BE2C (cell line): ENCODE data around the gene LRFN4.

Experiments
- DNase-seq: peaks from one replicate; pipeline ENCODE4 v3.0.0-alpha.2; 2020
- H3K27me3 ChIP-seq: fragments of 250-450 bp; sonication (Bioruptor Pico); 2 replicates; pipeline ENCODE4 v1.5.1; 2020; ENCODE audit warnings: mild to moderate bottlenecking
- H3K36me3 ChIP-seq: fragments of 250-450 bp; sonication (Bioruptor Pico); 2 replicates; pipeline ENCODE4 v1.5.1; 2020; ENCODE audit warnings: mild to moderate bottlenecking
- H3K4me1 ChIP-seq: fragments of 250-450 bp; sonication (Bioruptor Pico); 2 replicates; pipeline ENCODE4 v1.5.1; 2020
- H3K4me3 ChIP-seq: 2 replicates; pipeline ENCODE4 v1.5.1; 2011; ENCODE audit warnings: low read depth, low read length
- H3K9me3 ChIP-seq: fragments of 250-450 bp; sonication (Bioruptor Pico); 2 replicates; pipeline ENCODE4 v1.5.1; 2020
- CTCF ChIP-seq: IDR thresholded peaks from 2 replicates; pipeline ENCODE4 v1.5.1; 2012; ENCODE audit warnings: mild to moderate bottlenecking, low read depth, low read length

Gene LRFN4

DNA sequence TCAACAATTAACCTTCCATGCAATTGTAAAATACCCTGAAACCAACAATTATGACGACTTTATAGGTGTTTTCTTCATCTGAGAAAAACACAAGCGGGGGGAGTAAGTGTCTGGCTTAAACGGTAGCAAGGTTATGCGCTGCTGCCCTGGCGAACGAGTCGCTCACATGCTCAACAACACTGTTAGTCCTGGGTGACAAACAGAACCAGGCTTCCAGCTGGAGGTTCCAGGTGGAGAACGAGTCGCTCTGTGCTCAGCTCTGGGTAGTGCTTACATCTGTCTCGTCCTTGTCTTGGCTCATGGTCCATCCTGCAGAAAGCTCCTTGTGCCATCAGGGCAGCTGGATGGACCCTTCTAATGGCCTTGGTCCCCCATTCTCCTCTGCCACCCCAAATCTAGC lies 53.2 kb downstream of the LRFN4 start:
- Histone ChIP-seq H3K4me1 (no peaks in the 10 kb centered on the region; the same call in none of the 2 replicates), H3K4me3 (no peak overlapping the region), H3K9me3 (no peaks in the 10 kb centered on the region), H3K36me3 (peaks cover 3% of the 10 kb centered on the region; the same call in 1 of the 2 replicates), H3K27me3 (no peaks in the 10 kb centered on the region)
- no peak for DNase-seq
- no peak for TF ChIP-seq CTCF
